IMR-90 (cell line): ENCODE results near the gene OGA. TPM values are rescaled to one million over a fixed set of nuclear protein-coding genes. Genes with fewer than 3 reads are reported as not detected.

Experiments
- ATAC-seq: fragments of 200-7000 bp; cut with Tn5 transposase; 2 replicates; pipeline ENCODE4 v1.9.1; 2020; ENCODE audit warnings: low read depth, mild to moderate bottlenecking, moderate library complexity
- BruUV-seq: library from RNA; stranded (reverse); fragments of 400-500 nt; replicated peaks from 2 replicates; lab custom pipeline; 2021; lab: Mats Ljungman, UMichigan
- CTCF ChIA-PET: fragments of 300-600 bp; formaldehyde crosslinking; extraction: SDS; loops from one replicate; lab custom pipeline; 2021; ENCODE audit warnings: antibody characterized with exemption; lab: Yijun Ruan, JAX
- POLR2A ChIA-PET: fragments of 300-600 bp; sonication (Branson Sonifier 250); formaldehyde crosslinking; loops from one replicate; lab custom pipeline; 2022; ENCODE audit warnings: antibody characterized with exemption; ENCODE audit not compliant: unreplicated experiment; lab: Charles Lee
- DNase-seq: peaks from one replicate; pipeline ENCODE4 v3.0.0; 2013
- H2AFZ ChIP-seq: replicated peaks from 2 replicates; pipeline ENCODE3; 2013; ENCODE audit warnings: low read length, mild to moderate bottlenecking; ENCODE audit not compliant: poor library complexity
- H2AK5ac ChIP-seq: 2 replicates; pipeline ENCODE4 v1.6.1; 2013; ENCODE audit warnings: low read depth, low read length, inconsistent platforms
- H2AK9ac ChIP-seq: replicated peaks from 2 replicates; pipeline ENCODE3; 2013; ENCODE audit warnings: mild to moderate bottlenecking, low read depth, low read length, moderate library complexity; ENCODE audit not compliant: poor library complexity
- H2BK120ac ChIP-seq: 2 replicates; pipeline ENCODE4 v1.6.1; 2013; ENCODE audit warnings: low read depth, low read length, inconsistent platforms
- H2BK15ac ChIP-seq: 3 replicates; pipeline ENCODE4 v1.6.1; 2013; ENCODE audit warnings: low read depth, low read length, inconsistent platforms
- H2BK20ac ChIP-seq: 2 replicates; pipeline ENCODE4 v1.6.1; 2013; ENCODE audit warnings: low read depth, mild to moderate bottlenecking, inconsistent platforms, low read length, moderate library complexity
- H2BK5ac ChIP-seq: 2 replicates; pipeline ENCODE4 v1.6.1; 2013; ENCODE audit warnings: mild to moderate bottlenecking, low read depth, low read length, inconsistent platforms; ENCODE audit not compliant: poor library complexity, severe bottlenecking
- H3K14ac ChIP-seq: replicated peaks from 2 replicates; pipeline ENCODE4 v1.6.1; 2013; ENCODE audit warnings: low read depth, low read length, inconsistent platforms
- H3K18ac ChIP-seq: 2 replicates; pipeline ENCODE4 v1.6.1; 2013; ENCODE audit warnings: low read depth, low read length, control low read depth
- H3K23ac ChIP-seq: 2 replicates; pipeline ENCODE4 v1.6.1; 2013; ENCODE audit warnings: low read depth, low read length, inconsistent platforms
- H3K27ac ChIP-seq: 2 replicates; pipeline ENCODE4 v1.5.1; 2013; ENCODE audit warnings: mild to moderate bottlenecking, control low read depth, low read length; ENCODE audit not compliant: insufficient read depth
- H3K27me3 ChIP-seq: 2 replicates; pipeline ENCODE4 v1.6.1; 2013; ENCODE audit warnings: low read length; ENCODE audit not compliant: control insufficient read depth, insufficient read depth
- H3K36me3 ChIP-seq: 2 replicates; pipeline ENCODE4 v1.6.1; 2013; ENCODE audit warnings: low read length, mixed read lengths; ENCODE audit not compliant: control insufficient read depth, insufficient read depth
- H3K4ac ChIP-seq: 2 replicates; pipeline ENCODE4 v1.6.1; 2013; ENCODE audit warnings: low read depth, low read length, inconsistent platforms
- H3K4me1 ChIP-seq: 2 replicates; pipeline ENCODE4 v1.6.1; 2013; ENCODE audit warnings: low read length, mixed read lengths; ENCODE audit not compliant: control insufficient read depth, insufficient read depth
- H3K4me2 ChIP-seq: 2 replicates; pipeline ENCODE4 v1.6.1; 2013; ENCODE audit warnings: low read depth, mild to moderate bottlenecking, control low read depth, low read length, moderate library complexity
- H3K4me3 ChIP-seq: 2 replicates; pipeline ENCODE4 v1.5.1; 2013; ENCODE audit warnings: low read depth, mild to moderate bottlenecking, control low read depth, low read length, moderate library complexity; ENCODE audit not compliant: insufficient read depth
- H3K56ac ChIP-seq: 2 replicates; pipeline ENCODE4 v1.6.1; 2013; ENCODE audit warnings: low read length, inconsistent platforms; ENCODE audit not compliant: insufficient read depth; ENCODE audit errors: extremely low read depth
- H3K79me1 ChIP-seq, 2 experiments: 2 replicates each; pipeline ENCODE4 v1.6.1; 2013; ENCODE audit warnings: low read length in 2 of 2, inconsistent platforms in 1 of 2, low read depth in 1 of 2
- H3K9ac ChIP-seq: 2 replicates; pipeline ENCODE4 v1.6.1; 2013; ENCODE audit warnings: low read depth, low read length, control low read depth
- H3K9me1 ChIP-seq: 2 replicates; pipeline ENCODE4 v1.6.1; 2013; ENCODE audit warnings: low read length, inconsistent platforms; ENCODE audit not compliant: insufficient read depth
- H3K9me3 ChIP-seq: 2 replicates; pipeline ENCODE4 v1.6.1; 2013; ENCODE audit warnings: low read length; ENCODE audit not compliant: control insufficient read depth, insufficient read depth
- H4K20me1 ChIP-seq: 2 replicates; pipeline ENCODE4 v1.6.1; 2013; ENCODE audit warnings: low read length, inconsistent platforms; ENCODE audit not compliant: insufficient read depth
- H4K5ac ChIP-seq: 2 replicates; pipeline ENCODE4 v1.6.1; 2013; ENCODE audit warnings: mild to moderate bottlenecking, low read depth, low read length, control low read depth
- H4K8ac ChIP-seq, 2 experiments: 2 replicates each; pipeline ENCODE4 v1.6.1; 2013; ENCODE audit warnings: low read depth in 2 of 2, low read length in 2 of 2, control low read depth in 1 of 2, inconsistent platforms in 1 of 2
- H4K91ac ChIP-seq: 2 replicates; pipeline ENCODE4 v1.6.1; 2013; ENCODE audit warnings: low read depth, low read length, inconsistent platforms; ENCODE audit not compliant: insufficient read depth
- CEBPB ChIP-seq: IDR thresholded peaks from 2 replicates; pipeline ENCODE4 v1.6.1; 2012; ENCODE audit warnings: low read depth, low read length, improper control_type of control experiment
- CTCF ChIP-seq: conservative IDR thresholded peaks from 2 replicates; pipeline ENCODE4 v1.5.1; 2012; ENCODE audit warnings: mild to moderate bottlenecking, low read depth, low read length, improper control_type of control experiment
- MAFK ChIP-seq: IDR thresholded peaks from 2 replicates; pipeline ENCODE4 v1.6.1; 2012; ENCODE audit warnings: low read depth, low read length, improper control_type of control experiment
- MXI1 ChIP-seq: IDR thresholded peaks from 2 replicates; pipeline ENCODE4 v1.6.1; 2012; ENCODE audit warnings: low read depth, mild to moderate bottlenecking, low read length, moderate library complexity, borderline replicate concordance
- POLR2A ChIP-seq: IDR thresholded peaks from 2 replicates; pipeline ENCODE4 v1.6.1; 2012; ENCODE audit warnings: mild to moderate bottlenecking, low read depth, low read length
- RAD21 ChIP-seq: IDR thresholded peaks from 2 replicates; pipeline ENCODE4 v1.6.1; 2012; ENCODE audit warnings: low read length, improper control_type of control experiment
- RCOR1 ChIP-seq: IDR thresholded peaks from 2 replicates; pipeline ENCODE4 v1.6.1; 2012; ENCODE audit warnings: mild to moderate bottlenecking, low read length, improper control_type of control experiment; ENCODE audit not compliant: insufficient replicate concordance
- whole genome bisulfite sequencing, 2 experiments: methylation state at CpG; one replicate each; pipeline versions ENCODE4 v1.1.5 to v1.1.7; 2013; ENCODE audit warnings: missing lambda C conversion rate in 2 of 2; ENCODE audit not compliant: insufficient read length in 1 of 2; ENCODE audit errors: extremely low coverage in 2 of 2; 5-methylcytosine and 5-hydroxymethylcytosine counted together
- dilution Hi-C: fragments of 300-500 bp; cut with HindIII; formaldehyde crosslinking; loops from one replicate; pipeline ENCODE4 v1.14.3; 2018; ENCODE audit warnings: low sequenced_read_pairs; ENCODE audit not compliant: unreplicated experiment
- in situ Hi-C: fragments of 300-500 bp; cut with MboI; formaldehyde crosslinking; loops from 3 replicates; pipeline ENCODE4 v1.14.3; 2019; ENCODE audit warnings: low sequenced_read_pairs, inconsistent platforms, mixed read lengths
- intact Hi-C: fragments of 100-400 bp; cut with micrococcal nuclease; formaldehyde crosslinking; loops from 2 replicates; pipeline ENCODE4 v1.10.0; 2022
- polyA plus RNA-seq, 3 experiments: library from polyadenylated mRNA; depleted of rRNA; stranded (reverse); fragments of >200 nt; gene quantifications; 2 replicates each; pipeline ENCODE4 v1.2.3, GENCODE V29; 2012; ENCODE audit warnings: low replicate concordance in 1 of 3
- total RNA-seq: library from RNA; depleted of rRNA; stranded (reverse); fragments of >200 nt; gene quantifications from 2 replicates; pipeline ENCODE4 v1.2.3, GENCODE V29; 2012

The OGA gene
- total and polyA plus RNA-seq, 2 of the 4 experiments (the other 2 are of a cell fraction), result 42.5 to 62.9 TPM

GRCh38 chr10:101770331-101771215 lies 47.7 kb downstream of the OGA start (continued):
- TF ChIP-seq MAFK, result no peak

GRCh38 chr10:101769541-101770180 lies 48.6 kb downstream of the OGA start:
- Histone ChIP-seq H2AK9ac (no peak overlapping the region), H3K4ac (no peak overlapping the region), H3K23ac (no peak overlapping the region), H4K20me1 (no peaks in the 10 kb centered on the region), H3K56ac (no peak overlapping the region), H4K5ac (no peak overlapping the region), H3K27ac (no peak overlapping the region), H3K9me1 (no peaks in the 10 kb centered on the region), H2AFZ (no peak overlapping the region), H3K79me1 (no peaks in the 10 kb centered on the region), H4K8ac (no peak overlapping the region), H2AK5ac (no peak overlapping the region), H2BK15ac (no peak overlapping the region), H3K9me3 (no peaks in the 10 kb centered on the region; the same call in 1 of the 2 replicates), H3K4me1 (no peaks in the 10 kb centered on the region), H2BK5ac (no peak overlapping the region), H3K36me3 (no peaks in the 10 kb centered on the region), H4K91ac (no peak overlapping the region), H3K9ac (no peak overlapping the region), H2BK120ac (no peak overlapping the region), H3K4me3 (no peak overlapping the region), H3K14ac (no peak overlapping the region), H3K27me3 (peaks cover 93% of the 10 kb centered on the region), H2BK20ac (no peak overlapping the region), H3K4me2 (no peak overlapping the region), H3K18ac (no peak overlapping the region)
- DNase-seq (no peak), ATAC-seq (no peak)
- intact Hi-C loops, result no loop called here
- dilution Hi-C loops, result no loop called here
- no CpG with 5 or more reads among the region's 5 CpGs for WGBS, 2 experiments
- CTCF ChIA-PET, result no interaction called here
- in situ Hi-C loops, result no loop called here
- TF ChIP-seq RCOR1, result no peak
- no peak for TF ChIP-seq CEBPB
- no peak for TF ChIP-seq POLR2A
- TF ChIP-seq RAD21, result no peak
- no peak for TF ChIP-seq CTCF
- no peak for TF ChIP-seq MXI1
- POLR2A ChIA-PET, result no interaction called here
- BruUV-seq, result no TSS peak
